K562 (cell line): Measurements from ENCODE around the gene RASD1. TPM values are rescaled to one million over a fixed set of nuclear protein-coding genes. Genes with fewer than 3 reads are reported as not detected.

ENCODE experiments used
- ATAC-seq: fragments of 200-7000 bp; cut with Tn5 transposase; 3 replicates; pipeline ENCODE4 v1.9.1; 2020; ENCODE audit warnings: moderate library complexity
- BruUV-seq: library from RNA; stranded (reverse); fragments of 400-500 nt; replicated peaks from 2 replicates; lab custom pipeline; 2021; lab: Mats Ljungman, UMichigan
- CTCF ChIA-PET: fragments of 300-600 bp; formaldehyde crosslinking; extraction: SDS; loops from one replicate; lab custom pipeline; 2021; ENCODE audit warnings: low intra/inter-chr PET ratio; lab: Yijun Ruan, JAX
- POLR2A ChIA-PET: fragments of 300-600, 350-650 bp; sonication (Branson Sonifier 250); formaldehyde crosslinking; extraction: SDS; loops from one replicate; lab custom pipeline; 2021; ENCODE audit warnings: antibody characterized with exemption, inconsistent platforms; lab: Yijun Ruan, JAX
- DNase-seq, 4 experiments: peaks; one replicate each; pipeline versions ENCODE4 v3.0.0 to v3.0.0-alpha.2; 2011 to 2018; ENCODE audit warnings: low spot score in 3 of 4, mixed read lengths in 3 of 4; ENCODE audit errors: extremely low read depth in 1 of 4
- FAIRE-seq: peaks from 2 replicates; lab custom pipeline; 2011; peaks lifted over from hg19 to GRCh38; lab: Jason Lieb, UNC
- H2AFZ ChIP-seq: 2 replicates; pipeline ENCODE4 v1.6.0; 2011; ENCODE audit warnings: low read depth, low read length, control low read depth, inconsistent platforms
- H3K27ac ChIP-seq: fragments of 200-600 bp; 3 replicates; pipeline ENCODE4 v1.8.0; 2011; ENCODE audit warnings: low read depth, mild to moderate bottlenecking, control low read depth, inconsistent platforms, low read length, moderate library complexity, mixed read lengths; ENCODE audit errors: extremely low read depth
- H3K27me3 ChIP-seq, 2 experiments: fragments of 300-600 bp in 1 of 2; 2 replicates in 1 of 2; 3 replicates in 1 of 2; pipeline versions ENCODE4 v1.6.0 to v1.8.0; 2011; ENCODE audit warnings: inconsistent platforms in 2 of 2, low read length in 2 of 2, mild to moderate bottlenecking in 1 of 2, mixed read lengths in 1 of 2, moderate library complexity in 1 of 2; ENCODE audit not compliant: control insufficient read depth in 2 of 2, insufficient read depth in 2 of 2
- H3K36me3 ChIP-seq: fragments of 300-600 bp; 3 replicates; pipeline ENCODE4 v1.8.0; 2011; ENCODE audit warnings: mild to moderate bottlenecking, low read length, inconsistent platforms; ENCODE audit not compliant: control insufficient read depth, insufficient read depth
- H3K4me1 ChIP-seq, 2 experiments: fragments of 200-600 bp in 1 of 2; replicated peaks in 1 of 2; 2 replicates in 1 of 2; 3 replicates in 1 of 2; pipeline versions ENCODE4 v1.5.1 to v1.8.0; 2011; ENCODE audit warnings: inconsistent platforms in 2 of 2, low read length in 2 of 2, mild to moderate bottlenecking in 1 of 2, mixed read lengths in 1 of 2, moderate library complexity in 1 of 2; ENCODE audit not compliant: control insufficient read depth in 2 of 2, insufficient read depth in 2 of 2
- H3K4me2 ChIP-seq: 2 replicates; pipeline ENCODE4 v1.6.1; 2011; ENCODE audit warnings: low read length, control low read depth, inconsistent platforms, mixed read lengths; ENCODE audit not compliant: insufficient read depth
- H3K4me3 ChIP-seq: fragments of 200-600 bp; sonication (generic), shearing (Covaris generic); 2 replicates; pipeline ENCODE4 v1.5.1; 2016; ENCODE audit warnings: control low read depth, inconsistent platforms
- H3K79me2 ChIP-seq: fragments of 200-600 bp; 3 replicates; pipeline ENCODE4 v1.8.0; 2011; ENCODE audit warnings: low read length, inconsistent platforms; ENCODE audit not compliant: control insufficient read depth, insufficient read depth
- H3K9ac ChIP-seq, 2 experiments: 2 replicates each; pipeline versions ENCODE4 v1.6.0 to v1.6.1; 2011; ENCODE audit warnings: low read depth in 2 of 2, low read length in 2 of 2, control low read depth in 1 of 2, inconsistent platforms in 1 of 2, mild to moderate bottlenecking in 1 of 2, mixed read lengths in 1 of 2; ENCODE audit not compliant: insufficient read depth in 1 of 2
- H3K9me1 ChIP-seq: one replicate; pipeline ENCODE4 v1.6.0; 2011; ENCODE audit warnings: inconsistent platforms, mild to moderate bottlenecking, low read length, moderate library complexity; ENCODE audit not compliant: control insufficient read depth, insufficient read depth
- H3K9me3 ChIP-seq: replicated peaks from 2 replicates; pipeline ENCODE4 v1.5.1; 2011; ENCODE audit warnings: low read depth, low read length, inconsistent platforms; ENCODE audit not compliant: control insufficient read depth, insufficient read depth
- H4K20me1 ChIP-seq: replicated peaks from 2 replicates; pipeline ENCODE4 v1.6.1; 2011; ENCODE audit warnings: low read length, inconsistent platforms, mixed read lengths; ENCODE audit not compliant: control insufficient read depth, insufficient read depth
- FOS ChIP-seq: IDR thresholded peaks from 3 replicates; pipeline ENCODE4 v1.6.1; 2011; ENCODE audit not compliant: insufficient read length; ENCODE audit errors: extremely low read depth
- GABPA ChIP-seq: fragments of 200-800 bp; sonication (Bioruptor generic); conservative IDR thresholded peaks from 2 replicates; pipeline ENCODE4 v1.6.1; 2016; ENCODE audit warnings: low read depth, missing genetic modification characterization, missing compliant biosample characterization
- GATAD2B ChIP-seq: fragments of 450-650 bp; IDR thresholded peaks from 2 replicates; pipeline ENCODE4 v1.6.1; 2017; ENCODE audit warnings: mild to moderate bottlenecking, borderline replicate concordance
- IRF2 ChIP-seq: sonication (generic); formaldehyde crosslinking; IDR thresholded peaks from 2 replicates; pipeline ENCODE4 v1.8.1; 2022; ENCODE audit warnings: mild to moderate bottlenecking, missing genetic modification reagents
- MAFF ChIP-seq: IDR thresholded peaks from 2 replicates; pipeline ENCODE4 v1.6.1; 2012; ENCODE audit warnings: low read length, improper control_type of control experiment
- MCM2 ChIP-seq: fragments of 450-650 bp; IDR thresholded peaks from 2 replicates; pipeline ENCODE4 v1.6.1; 2017; ENCODE audit warnings: low read depth, mild to moderate bottlenecking
- MEF2D ChIP-seq: conservative IDR thresholded peaks from 2 replicates; pipeline ENCODE4 v1.6.1; 2016; ENCODE audit warnings: low read depth, missing genetic modification characterization, missing compliant biosample characterization
- NCOA1 ChIP-seq: fragments of 450-650 bp; IDR thresholded peaks from 2 replicates; pipeline ENCODE4 v1.6.1; 2016; ENCODE audit warnings: low read depth
- PCBP1 ChIP-seq: fragments of 200-400 bp; formaldehyde crosslinking; IDR thresholded peaks from 2 replicates; pipeline ENCODE4 v1.6.1; 2018; ENCODE audit warnings: mild to moderate bottlenecking, low read depth, low read length; ENCODE audit not compliant: poor library complexity, severe bottlenecking
- POLR3G ChIP-seq: IDR thresholded peaks from 2 replicates; pipeline ENCODE4 v1.6.1; 2011; ENCODE audit not compliant: insufficient read length, insufficient replicate concordance; ENCODE audit errors: extremely low read depth
- PTBP1 ChIP-seq: fragments of 200-400 bp; formaldehyde crosslinking; IDR thresholded peaks from 2 replicates; pipeline ENCODE4 v1.6.1; 2017; ENCODE audit warnings: low read depth, low read length
- SIN3B ChIP-seq: fragments of 450-650 bp; IDR thresholded peaks from 2 replicates; pipeline ENCODE4 v1.6.1; 2017; ENCODE audit warnings: low read depth, mild to moderate bottlenecking, moderate library complexity
- ZBTB17 ChIP-seq: fragments of 450-650 bp; formaldehyde crosslinking; IDR thresholded peaks from 2 replicates; pipeline ENCODE4 v1.4.0; 2020; ENCODE audit warnings: mild to moderate bottlenecking
- WGBS: fragments of 100-300 bp; shearing (Covaris generic); methylation state at CpG from one replicate; pipeline ENCODE4 v1.1.6; 2016; ENCODE audit warnings: low coverage, mixed read lengths; ENCODE audit not compliant: insufficient coverage; ENCODE audit errors: missing lambda C conversion rate; 5-methylcytosine and 5-hydroxymethylcytosine counted together
- in situ Hi-C: fragments of 300-500 bp; cut with MboI; formaldehyde crosslinking; loops from 4 replicates; pipeline ENCODE4 v1.15.0; 2018; ENCODE audit warnings: inconsistent platforms, mixed read lengths
- intact Hi-C: fragments of 100-400 bp; cut with micrococcal nuclease; formaldehyde crosslinking; loops from 2 replicates; pipeline ENCODE4 v1.14.2; 2022
- polyA plus RNA-seq, 8 experiments: library from polyadenylated mRNA; depleted of rRNA in 4 of 8; stranded (reverse) in 5 of 8; unstranded in 3 of 8; fragments of >200 nt; fragmentation: Nextera tagmentation in 2 of 8; fragmentation: Illumina TruSeq in 1 of 8; extraction: Ambion mirVana in 2 of 8; extraction: Trizol in 1 of 8; gene quantifications; 2 replicates each; pipeline versions ENCODE4 v1.2.1 to v1.2.3, GENCODE V29; 2011 to 2014; ENCODE audit warnings: inconsistent platforms in 1 of 8, missing spikeins in 1 of 8
- total RNA-seq, 7 experiments: library from RNA; depleted of rRNA in 6 of 7; stranded (reverse); fragments of >200 nt in 6 of 7; fragmentation: Illumina TruSeq in 2 of 7; extraction: Trizol in 2 of 7; gene quantifications; 2 replicates each; pipeline versions ENCODE4 v1.2.1 to v1.2.3, GENCODE V29; 2011 to 2021; ENCODE audit warnings: low replicate concordance in 1 of 7
- TF ChIP-seq, protein P1 (sequence below): fragments of 200-800 bp; sonication (Bioruptor generic); IDR thresholded peaks from 2 replicates; pipeline ENCODE4 v1.6.1; 2017; ENCODE audit warnings: missing genetic modification characterization, missing compliant biosample characterization
- TF ChIP-seq, protein P2 (sequence below): sonication (generic); formaldehyde crosslinking; IDR thresholded peaks from 2 replicates; pipeline ENCODE4 v1.8.1; 2023; ENCODE audit warnings: mild to moderate bottlenecking, missing genetic modification reagents

Gene RASD1
- total and polyA plus RNA-seq, 9 of the 15 experiments (the other 6 are each of a cell fraction or from before 2014, with no cell fraction given) = 0.11 TPM; not detected in 8

DNA sequence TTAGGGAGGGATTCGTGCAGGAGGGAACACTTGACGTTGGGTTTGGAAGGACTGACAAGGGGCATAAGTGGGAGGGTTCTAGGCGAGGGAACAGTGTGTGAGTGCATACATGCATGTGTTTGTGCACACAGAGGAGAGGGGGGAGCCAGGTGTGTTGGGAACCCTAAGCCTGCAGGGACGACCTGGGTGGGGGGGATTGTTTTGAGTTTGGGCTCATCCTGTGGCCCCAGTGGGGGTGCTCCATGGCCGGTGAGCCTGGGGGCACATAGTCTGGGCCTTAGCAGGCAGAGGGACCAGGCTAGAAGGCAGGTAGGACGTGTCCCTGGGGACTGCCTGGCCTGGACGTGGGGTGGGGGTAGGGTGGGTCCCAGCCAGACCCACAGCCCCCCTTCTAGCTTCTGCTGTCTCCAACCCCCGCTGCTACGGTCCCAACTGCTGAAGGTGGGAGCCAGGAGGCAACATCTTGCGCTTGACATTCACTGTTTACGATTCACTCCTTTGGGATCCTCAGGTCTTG lies 11.9 kb upstream of the RASD1 start:
- in situ Hi-C loops = loop anchor here (10.0 kb wide), 1 partner anchor 127 kb away; no protein-coding TSS in a partner anchor
- DNase-seq (no peak), ATAC-seq (no peak)
- Histone ChIP-seq H3K27me3 (peaks cover 0 to 4% of the 10 kb centered on the region in 2 experiments; a peak in 1 of 5 replicates), H3K9ac (no peak overlapping the region), H3K36me3 (no peaks in the 10 kb centered on the region), H3K9me3 (no peaks in the 10 kb centered on the region), H3K9me1 (peaks cover 7% of the 10 kb centered on the region), H3K27ac (no peak overlapping the region), H3K4me1 (peaks cover 14 to 62% of the 10 kb centered on the region in 2 experiments; a peak in 4 of 5 replicates), H3K4me2 (no peak overlapping the region)
- intact Hi-C loops = no loop called here
- CTCF ChIA-PET = no interaction called here
- BruUV-seq = no TSS peak
- TF ChIP-seq GATAD2B (no peak), PTBP1 (no peak), MCM2 (no peak), PCBP1 (no peak), GABPA (no peak), IRF2 (no peak), ZBTB17 (CRISPR knock-in tag) (no peak), MAFF (no peak), FOS (no peak), SIN3B (no peak), POLR3G (no peak), NCOA1 (no peak), MEF2D (no peak)
- TF ChIP-seq, protein P1, sequence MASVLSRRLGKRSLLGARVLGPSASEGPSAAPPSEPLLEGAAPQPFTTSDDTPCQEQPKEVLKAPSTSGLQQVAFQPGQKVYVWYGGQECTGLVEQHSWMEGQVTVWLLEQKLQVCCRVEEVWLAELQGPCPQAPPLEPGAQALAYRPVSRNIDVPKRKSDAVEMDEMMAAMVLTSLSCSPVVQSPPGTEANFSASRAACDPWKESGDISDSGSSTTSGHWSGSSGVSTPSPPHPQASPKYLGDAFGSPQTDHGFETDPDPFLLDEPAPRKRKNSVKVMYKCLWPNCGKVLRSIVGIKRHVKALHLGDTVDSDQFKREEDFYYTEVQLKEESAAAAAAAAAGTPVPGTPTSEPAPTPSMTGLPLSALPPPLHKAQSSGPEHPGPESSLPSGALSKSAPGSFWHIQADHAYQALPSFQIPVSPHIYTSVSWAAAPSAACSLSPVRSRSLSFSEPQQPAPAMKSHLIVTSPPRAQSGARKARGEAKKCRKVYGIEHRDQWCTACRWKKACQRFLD (CRISPR knock-in tag) = no peak
- TF ChIP-seq, protein P2, sequence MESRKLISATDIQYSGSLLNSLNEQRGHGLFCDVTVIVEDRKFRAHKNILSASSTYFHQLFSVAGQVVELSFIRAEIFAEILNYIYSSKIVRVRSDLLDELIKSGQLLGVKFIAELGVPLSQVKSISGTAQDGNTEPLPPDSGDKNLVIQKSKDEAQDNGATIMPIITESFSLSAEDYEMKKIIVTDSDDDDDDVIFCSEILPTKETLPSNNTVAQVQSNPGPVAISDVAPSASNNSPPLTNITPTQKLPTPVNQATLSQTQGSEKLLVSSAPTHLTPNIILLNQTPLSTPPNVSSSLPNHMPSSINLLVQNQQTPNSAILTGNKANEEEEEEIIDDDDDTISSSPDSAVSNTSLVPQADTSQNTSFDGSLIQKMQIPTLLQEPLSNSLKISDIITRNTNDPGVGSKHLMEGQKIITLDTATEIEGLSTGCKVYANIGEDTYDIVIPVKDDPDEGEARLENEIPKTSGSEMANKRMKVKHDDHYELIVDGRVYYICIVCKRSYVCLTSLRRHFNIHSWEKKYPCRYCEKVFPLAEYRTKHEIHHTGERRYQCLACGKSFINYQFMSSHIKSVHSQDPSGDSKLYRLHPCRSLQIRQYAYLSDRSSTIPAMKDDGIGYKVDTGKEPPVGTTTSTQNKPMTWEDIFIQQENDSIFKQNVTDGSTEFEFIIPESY (CRISPR knock-in tag) = no peak
- TF ChIP-seq, all 486 proteins: peak for 0
- POLR2A ChIA-PET = no interaction called here
- H2AFZ ChIP-seq = no peak overlapping the region
- WGBS = 66% methylated on average over 4 of the region's 11 CpGs
- no peak overlapping the region for H3K4me3 ChIP-seq
- H4K20me1 ChIP-seq = no peaks in the 10 kb centered on the region
- no peak for FAIRE-seq
- H3K79me2 ChIP-seq = no peaks in the 10 kb centered on the region
